Thyroid gland (tissue), 4 donors: ENCODE results near the gene DST. TPM values are rescaled to one million over a fixed set of nuclear protein-coding genes. Genes with fewer than 3 reads are reported as not detected.

Source experiments
- DNase-seq, 2 donors: peaks; one replicate each; pipeline ENCODE4 v3.0.0-alpha.2; 2019
- H3K27ac ChIP-seq, 3 donors: fragments of 200-600 bp; sonication (generic); 1 replicate in 2 of 3; 2 replicates in 1 of 3; pipeline ENCODE4 v1.5.1; 2016 to 2019; ENCODE audit warnings: mild to moderate bottlenecking in 1 of 3, moderate library complexity in 1 of 3
- H3K27me3 ChIP-seq: fragments of 200-600 bp; sonication (generic); one replicate; pipeline ENCODE4 v1.5.1; 2019
- H3K36me3 ChIP-seq, 2 donors: fragments of 200-600 bp; sonication (generic); one replicate each; pipeline ENCODE4 v1.5.1; 2016 to 2019
- H3K4me1 ChIP-seq, 2 donors: fragments of 200-600 bp; sonication (generic); one replicate each; pipeline ENCODE4 v1.5.1; 2017 to 2019
- H3K4me3 ChIP-seq, 3 donors: fragments of 200-600 bp; sonication (generic); replicated peaks in 1 of 3; 1 replicate in 2 of 3; 2 replicates in 1 of 3; pipeline ENCODE4 v1.5.1; 2016; ENCODE audit warnings: mild to moderate bottlenecking in 1 of 3
- H3K9me3 ChIP-seq: fragments of 200-600 bp; sonication (generic); one replicate; pipeline ENCODE4 v1.5.1; 2017
- CTCF ChIP-seq, 6 experiments: fragments of 200-600 bp in 3 of 6; fragments of 450-650 bp in 3 of 6; sonication (generic) in 3 of 6; IDR thresholded peaks; one replicate each; pipeline ENCODE4 v1.5.1; 2016 to 2019; ENCODE audit warnings: antibody characterized with exemption in 6 of 6, mild to moderate bottlenecking in 2 of 6, inconsistent platforms in 1 of 6, moderate library complexity in 1 of 6
- POLR2A ChIP-seq, 2 donors: fragments of 450-650 bp; IDR thresholded peaks; one replicate each; pipeline ENCODE4 v1.6.1; 2017; ENCODE audit warnings: antibody characterized with exemption in 2 of 2, mild to moderate bottlenecking in 2 of 2, moderate library complexity in 1 of 2
- WGBS, 2 donors: methylation state at CpG; one replicate each; pipeline ENCODE4 v1.1.5; 2017; 5-methylcytosine and 5-hydroxymethylcytosine counted together
- intact Hi-C: fragments of 100-400 bp; cut with DNase I; formaldehyde crosslinking; loops from one replicate; pipeline ENCODE4 v1.15.1; 2023
- total RNA-seq, 4 donors: library from RNA; depleted of rRNA; stranded (reverse); fragments of >200 nt; gene quantifications; one replicate each; pipeline ENCODE4 v1.2.3, GENCODE V29; 2016

Gene DST
- total RNA-seq, 4 donors from 2014 or later, result 99.8 to 169 (median 149) TPM

- peaks cover 0 to 6% of the 10 kb centered on the region in 2 donors for H3K36me3 ChIP-seq
- 61 to 66% methylated on average over 4 of the region's 4 CpGs for WGBS, 2 donors
- H3K4me1 ChIP-seq, result peaks cover 0 to 14% of the 10 kb centered on the region in 2 donors
- TF ChIP-seq CTCF (IDR thresholded peaks at IDR 0.05), result no peak
- TF ChIP-seq POLR2A (IDR thresholded peaks at IDR 0.05), result no peak
- H3K4me3 ChIP-seq, result no peak overlapping the region
- no peak for DNase-seq
- intact Hi-C loops, result no loop called here
- no peaks in the 10 kb centered on the region for H3K27me3 ChIP-seq
- H3K9me3 ChIP-seq, result no peaks in the 10 kb centered on the region
- peak overlapping the region; percentile 22 to 49 (median 40) for H3K27ac ChIP-seq
Measured at GRCh38 chr6:56524891-56525703, 117.6 kb downstream of the DST start.

GRCh38 chr6:56522495-56523270 is 120.0 kb downstream of the DST start:
- no peak for DNase-seq
- H3K36me3 ChIP-seq, result no peaks in the 10 kb centered on the region
- intact Hi-C loops, result no loop called here
- H3K27me3 ChIP-seq, result no peaks in the 10 kb centered on the region
- WGBS, 2 donors, result 95 to 96% methylated on average over 3 of the region's 3 CpGs
- H3K9me3 ChIP-seq, result no peaks in the 10 kb centered on the region
- no peak for TF ChIP-seq POLR2A (IDR thresholded peaks at IDR 0.05)
- no peak overlapping the region for H3K4me3 ChIP-seq
- H3K4me1 ChIP-seq, result peaks cover 0 to 14% of the 10 kb centered on the region in 2 donors
- no peak overlapping the region for H3K27ac ChIP-seq

- no peak overlapping the region for H3K27ac ChIP-seq
- TF ChIP-seq CTCF (IDR thresholded peaks at IDR 0.05), result no peak
- no peak overlapping the region for H3K4me3 ChIP-seq
- WGBS, 2 donors, result 69 to 74% methylated on average over 2 of the region's 2 CpGs
- peaks cover 0 to 14% of the 10 kb centered on the region in 2 donors for H3K4me1 ChIP-seq
- H3K9me3 ChIP-seq, result no peaks in the 10 kb centered on the region
- intact Hi-C loops, result no loop called here
- no peaks in the 10 kb centered on the region for H3K27me3 ChIP-seq
- no peak for DNase-seq
- peaks cover 0 to 5% of the 10 kb centered on the region in 2 donors for H3K36me3 ChIP-seq
Measured at GRCh38 chr6:56521976-56522375, 120.7 kb downstream of the DST start.

- intact Hi-C loops, result no loop called here
- 98 to 99% methylated on average over 2 of the region's 2 CpGs for WGBS, 2 donors
- H3K27me3 ChIP-seq, result no peaks in the 10 kb centered on the region
- H3K4me1 ChIP-seq, result peaks cover 0 to 14% of the 10 kb centered on the region in 2 donors
- H3K9me3 ChIP-seq, result no peaks in the 10 kb centered on the region
- no peak for DNase-seq
- TF ChIP-seq CTCF (IDR thresholded peaks at IDR 0.05) (no peak), POLR2A (IDR thresholded peaks at IDR 0.05) (no peak)
- H3K36me3 ChIP-seq, result peaks cover 0 to 8% of the 10 kb centered on the region in 2 donors
- H3K4me3 ChIP-seq, result no peak overlapping the region
- H3K27ac ChIP-seq, result no peak overlapping the region
Measured at GRCh38 chr6:56521454-56521853, 121.2 kb downstream of the DST start.

- Histone ChIP-seq H3K4me3 (no peak overlapping the region), H3K27me3 (no peaks in the 10 kb centered on the region), H3K9me3 (no peaks in the 10 kb centered on the region), H3K4me1 (peaks cover 0 to 6% of the 10 kb centered on the region in 2 donors), H3K27ac (no peak overlapping the region), H3K36me3 (peaks cover 0 to 12% of the 10 kb centered on the region in 2 donors)
- intact Hi-C loops, result no loop called here
- 83 to 92% methylated on average over 1 of the region's 1 CpG for whole genome bisulfite sequencing, 2 donors
- DNase-seq, result no peak
- TF ChIP-seq POLR2A (IDR thresholded peaks at IDR 0.05) (no peak), CTCF (IDR thresholded peaks at IDR 0.05) (no peak)
Measured at GRCh38 chr6:56520218-56520617, 122.5 kb downstream of the DST start.
